ENCODE results near the gene C18orf54. TPM values are rescaled to one million over a fixed set of nuclear protein-coding genes. Genes with fewer than 3 reads are reported as not detected.

Gene C18orf54
- total RNA-seq, 1 donor from 2014 or later = 27.9 TPM

DNA sequence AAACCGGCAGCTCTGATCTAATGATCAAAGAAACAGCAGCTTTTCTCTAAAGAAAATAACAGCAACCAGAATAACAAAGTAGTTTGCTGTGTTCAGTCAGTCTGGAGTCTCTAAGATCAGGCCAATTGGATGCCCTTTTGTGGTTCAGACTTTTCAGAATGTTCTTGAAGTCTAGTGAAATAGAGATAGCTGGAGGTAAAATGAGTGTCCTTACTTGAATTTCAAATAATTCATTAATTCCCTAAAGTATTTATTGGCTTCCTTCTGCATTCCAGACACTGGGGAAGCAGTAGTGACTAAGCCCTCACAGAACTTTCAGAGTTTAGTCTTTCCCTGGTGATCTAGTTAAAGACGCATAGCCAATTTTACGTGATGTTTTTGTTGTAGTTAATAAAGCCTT lies 58.7 kb downstream of the C18orf54 start:
- no peaks in the 10 kb centered on the region for H3K36me3 Mint-ChIP-seq (ENCODE audit: low read depth)
- H3K27ac Mint-ChIP-seq (ENCODE audit: unreplicated experiment) = no peak overlapping the region
- peaks cover 7% of the 10 kb centered on the region for H3K4me1 Mint-ChIP-seq

GRCh38 chr18:54423831-54424230 lies 66.1 kb downstream of the C18orf54 start:
- no peak overlapping the region for H3K27ac Mint-ChIP-seq (ENCODE audit: unreplicated experiment)
- H3K36me3 Mint-ChIP-seq (ENCODE audit: low read depth) = no peaks in the 10 kb centered on the region
- no peaks in the 10 kb centered on the region for H3K9me3 Mint-ChIP-seq
- H3K4me1 Mint-ChIP-seq = no peaks in the 10 kb centered on the region
- H3K4me3 Mint-ChIP-seq = no peak overlapping the region
- no peak for DNase-seq (ENCODE audit: low read depth, low spot score)
- TF ChIP-seq, protein P1, sequence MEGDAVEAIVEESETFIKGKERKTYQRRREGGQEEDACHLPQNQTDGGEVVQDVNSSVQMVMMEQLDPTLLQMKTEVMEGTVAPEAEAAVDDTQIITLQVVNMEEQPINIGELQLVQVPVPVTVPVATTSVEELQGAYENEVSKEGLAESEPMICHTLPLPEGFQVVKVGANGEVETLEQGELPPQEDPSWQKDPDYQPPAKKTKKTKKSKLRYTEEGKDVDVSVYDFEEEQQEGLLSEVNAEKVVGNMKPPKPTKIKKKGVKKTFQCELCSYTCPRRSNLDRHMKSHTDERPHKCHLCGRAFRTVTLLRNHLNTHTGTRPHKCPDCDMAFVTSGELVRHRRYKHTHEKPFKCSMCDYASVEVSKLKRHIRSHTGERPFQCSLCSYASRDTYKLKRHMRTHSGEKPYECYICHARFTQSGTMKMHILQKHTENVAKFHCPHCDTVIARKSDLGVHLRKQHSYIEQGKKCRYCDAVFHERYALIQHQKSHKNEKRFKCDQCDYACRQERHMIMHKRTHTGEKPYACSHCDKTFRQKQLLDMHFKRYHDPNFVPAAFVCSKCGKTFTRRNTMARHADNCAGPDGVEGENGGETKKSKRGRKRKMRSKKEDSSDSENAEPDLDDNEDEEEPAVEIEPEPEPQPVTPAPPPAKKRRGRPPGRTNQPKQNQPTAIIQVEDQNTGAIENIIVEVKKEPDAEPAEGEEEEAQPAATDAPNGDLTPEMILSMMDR (conservative IDR thresholded peaks at IDR 0.05) = no peak
- H3K27me3 Mint-ChIP-seq (ENCODE audit: low read depth) = no peaks in the 10 kb centered on the region

More for the DNA sequence above, 58.7 kb downstream of the C18orf54 start:
- DNase-seq (ENCODE audit: low read depth, low spot score) = no peak
- Mint-ChIP-seq H3K27me3 (ENCODE audit: low read depth) (no peaks in the 10 kb centered on the region), H3K9me3 (no peaks in the 10 kb centered on the region), H3K4me3 (no peak overlapping the region)
- TF ChIP-seq, protein P1 (conservative IDR thresholded peaks at IDR 0.05) = no peak

GRCh38 chr18:54426085-54426665 lies 68.5 kb downstream of the C18orf54 start:
- no peak overlapping the region for H3K27ac Mint-ChIP-seq (ENCODE audit: unreplicated experiment)
- H3K36me3 Mint-ChIP-seq (ENCODE audit: low read depth) = no peaks in the 10 kb centered on the region
- no peak overlapping the region for H3K4me3 Mint-ChIP-seq
- no peaks in the 10 kb centered on the region for H3K9me3 Mint-ChIP-seq
- no peak for DNase-seq (ENCODE audit: low read depth, low spot score)
- no peaks in the 10 kb centered on the region for H3K4me1 Mint-ChIP-seq
- TF ChIP-seq, protein P1 (conservative IDR thresholded peaks at IDR 0.05) = no peak
- H3K27me3 Mint-ChIP-seq (ENCODE audit: low read depth) = no peaks in the 10 kb centered on the region

Other genes with a start within 250 kb of the C18orf54 start
- 36.2 TPM in 2 replicates for gene MBD2, start 133.2 kb upstream of the C18orf54 start, total RNA-seq
- gene POLI, start 88.4 kb upstream of the C18orf54 start, total RNA-seq = 47.5 and 55.1 TPM in 2 replicates
- gene STARD6, start within 50 bp of the C18orf54 start, total RNA-seq = 0.35 TPM in 1 of 2 replicates, not detected in the other
- not detected in 2 replicates for gene DYNAP, start 233.3 kb downstream of the C18orf54 start, total RNA-seq

All from neural crest cell (in vitro differentiated cells).